ENCODE data around the gene TRPC4AP. TPM values are rescaled to one million over a fixed set of nuclear protein-coding genes. Genes with fewer than 3 reads are reported as not detected.

The TRPC4AP gene
- total RNA-seq, 1 donor from 2014 or later = 61.9 TPM

DNA sequence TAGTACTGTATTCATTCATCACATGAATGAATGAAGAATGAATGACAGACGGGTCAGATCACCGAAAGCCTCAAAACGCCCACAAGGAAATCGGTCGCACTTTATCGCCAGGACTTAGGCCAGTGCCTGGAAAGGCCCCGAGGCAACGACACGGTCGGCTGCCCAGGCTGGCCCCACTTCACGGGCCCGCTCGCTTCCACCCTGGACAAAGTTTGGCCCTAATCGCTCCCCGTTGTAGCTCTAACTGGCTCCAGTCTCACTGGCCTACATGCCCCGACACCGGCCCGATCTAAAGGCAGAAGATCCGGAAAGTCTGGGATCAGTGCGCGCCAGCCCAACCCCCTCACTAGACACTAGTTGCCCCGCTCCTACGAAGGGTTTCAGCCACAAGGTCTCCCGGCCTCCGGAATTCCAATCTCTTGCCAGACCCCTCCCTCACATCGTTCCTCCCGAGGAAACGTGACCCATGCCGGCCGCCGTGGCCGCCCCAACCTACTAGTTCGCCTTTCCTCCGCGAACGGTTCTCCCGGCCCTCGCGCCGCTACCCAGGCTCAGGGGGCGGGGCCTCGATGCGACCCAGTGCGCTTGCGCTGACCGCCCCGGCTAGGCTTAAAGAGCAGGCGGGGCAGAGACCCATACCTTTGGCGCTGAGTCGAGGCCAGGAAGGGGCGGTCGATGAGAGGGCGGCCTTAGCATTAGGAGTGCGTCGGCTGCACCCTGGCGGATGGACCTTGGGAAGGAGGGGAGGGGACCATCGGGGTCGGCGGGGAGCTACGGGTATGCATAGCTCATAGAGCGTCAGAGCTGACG lies 137.2 kb downstream of the TRPC4AP start, which contains the start of the genes GSS and MYH7B:
TSS of gene GSS (minus strand) at position 576 of the 810 bp plus-strand sequence. CDS start 3,954 bp downstream, outside the sequence.
TSS of gene MYH7B (plus strand) at position 638 of the 810 bp plus-strand sequence. CDS start 22,138 bp downstream, outside the sequence.
- H3K4me1 ChIP-seq = peaks cover 17% of the 10 kb centered on the region
- peak within 1 kb of the TSS; percentile 62 to 67 for H3K4me3 ChIP-seq
- DNase-seq (ENCODE audit: extremely low spot score in 2 of 2) = peak; percentile 97 to 98
- H3K27ac ChIP-seq = peak within 1 kb of the TSS; percentile 82
- intact Hi-C loops (cut with DNase I) = loop anchor here (2.0 kb wide), 1 partner anchor 81 kb away; no protein-coding TSS in a partner anchor
- H3K27me3 ChIP-seq = no peaks in the 10 kb centered on the region
- H3K9me3 ChIP-seq = no peaks in the 10 kb centered on the region
- H3K36me3 ChIP-seq = no peaks in the 10 kb centered on the region
- TF ChIP-seq, protein P1, sequence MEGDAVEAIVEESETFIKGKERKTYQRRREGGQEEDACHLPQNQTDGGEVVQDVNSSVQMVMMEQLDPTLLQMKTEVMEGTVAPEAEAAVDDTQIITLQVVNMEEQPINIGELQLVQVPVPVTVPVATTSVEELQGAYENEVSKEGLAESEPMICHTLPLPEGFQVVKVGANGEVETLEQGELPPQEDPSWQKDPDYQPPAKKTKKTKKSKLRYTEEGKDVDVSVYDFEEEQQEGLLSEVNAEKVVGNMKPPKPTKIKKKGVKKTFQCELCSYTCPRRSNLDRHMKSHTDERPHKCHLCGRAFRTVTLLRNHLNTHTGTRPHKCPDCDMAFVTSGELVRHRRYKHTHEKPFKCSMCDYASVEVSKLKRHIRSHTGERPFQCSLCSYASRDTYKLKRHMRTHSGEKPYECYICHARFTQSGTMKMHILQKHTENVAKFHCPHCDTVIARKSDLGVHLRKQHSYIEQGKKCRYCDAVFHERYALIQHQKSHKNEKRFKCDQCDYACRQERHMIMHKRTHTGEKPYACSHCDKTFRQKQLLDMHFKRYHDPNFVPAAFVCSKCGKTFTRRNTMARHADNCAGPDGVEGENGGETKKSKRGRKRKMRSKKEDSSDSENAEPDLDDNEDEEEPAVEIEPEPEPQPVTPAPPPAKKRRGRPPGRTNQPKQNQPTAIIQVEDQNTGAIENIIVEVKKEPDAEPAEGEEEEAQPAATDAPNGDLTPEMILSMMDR (IDR thresholded peaks at IDR 0.05) = peak; percentile 14 to 54 (median 51)
- peak in 1 of 2 donors; percentile 74 for TF ChIP-seq POLR2A (IDR thresholded peaks at IDR 0.05)
- TF ChIP-seq POLR2AphosphoS5 (IDR thresholded peaks at IDR 0.05; ENCODE audit: insufficient read depth in 1 of 2, low read depth in 1 of 2) = peak; percentile 96 to 99

DNA sequence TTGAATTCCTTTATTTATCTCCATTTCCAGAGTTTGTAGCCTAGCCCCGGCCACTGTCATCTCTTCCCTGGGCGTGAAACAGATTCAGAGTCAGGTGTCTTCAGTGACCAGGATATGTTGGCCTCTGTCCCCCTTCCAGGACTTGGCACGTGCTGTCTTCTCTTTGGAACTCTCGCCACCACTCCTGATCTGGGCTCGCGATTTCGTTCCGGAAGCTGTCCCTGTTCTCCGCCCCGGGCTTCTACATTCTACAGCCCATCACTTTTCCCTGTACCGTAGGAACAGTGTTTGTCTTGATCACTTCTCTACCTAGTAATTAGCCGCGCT lies 137.7 kb downstream of the TRPC4AP start:
- Histone ChIP-seq H3K36me3 (no peaks in the 10 kb centered on the region), H3K4me3 (peak overlapping the region; percentile 62 to 67), H3K9me3 (no peaks in the 10 kb centered on the region), H3K27ac (peak overlapping the region; percentile 82), H3K4me1 (peaks cover 17% of the 10 kb centered on the region), H3K27me3 (no peaks in the 10 kb centered on the region)
- no peak for DNase-seq (ENCODE audit: extremely low spot score in 2 of 2)
- intact Hi-C loops (cut with DNase I) = loop anchor here (2.0 kb wide), 1 partner anchor 80 kb away; no protein-coding TSS in a partner anchor
- TF ChIP-seq, protein P1 (IDR thresholded peaks at IDR 0.05) = no peak
- TF ChIP-seq POLR2A (IDR thresholded peaks at IDR 0.05) (no peak), POLR2AphosphoS5 (IDR thresholded peaks at IDR 0.05; ENCODE audit: insufficient read depth in 1 of 2, low read depth in 1 of 2) (no peak)

DNA sequence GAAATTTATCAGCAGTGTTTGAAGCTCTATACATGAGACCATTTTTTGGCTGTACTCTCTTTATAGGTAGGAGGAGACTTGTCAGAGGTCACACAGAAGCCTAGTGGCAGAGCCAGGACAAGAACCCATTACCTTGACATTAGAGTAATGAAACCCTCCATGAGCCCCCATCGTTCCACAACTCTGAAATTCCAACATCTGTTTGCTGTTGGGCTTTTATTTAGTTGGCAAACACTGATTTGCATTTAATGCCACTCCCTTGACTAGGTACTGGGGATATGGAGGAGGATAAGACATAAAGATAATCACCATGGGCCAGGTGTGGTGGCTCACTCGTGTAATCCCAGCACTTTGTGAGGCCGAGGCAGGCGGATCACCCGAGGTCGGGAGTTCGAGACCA lies 138.6 kb downstream of the TRPC4AP start:
- Histone ChIP-seq H3K27ac (no peak overlapping the region), H3K4me3 (no peak overlapping the region), H3K36me3 (no peaks in the 10 kb centered on the region), H3K4me1 (peaks cover 17% of the 10 kb centered on the region), H3K9me3 (no peaks in the 10 kb centered on the region), H3K27me3 (no peaks in the 10 kb centered on the region)
- DNase-seq (ENCODE audit: extremely low spot score in 2 of 2) = no peak
- intact Hi-C loops (cut with DNase I) = loop anchor here (2.0 kb wide), 1 partner anchor 79 kb away; no protein-coding TSS in a partner anchor
- TF ChIP-seq POLR2AphosphoS5 (IDR thresholded peaks at IDR 0.05; ENCODE audit: insufficient read depth in 1 of 2, low read depth in 1 of 2) (no peak), POLR2A (IDR thresholded peaks at IDR 0.05) (no peak)
- TF ChIP-seq, protein P1 (IDR thresholded peaks at IDR 0.05) = no peak

DNA sequence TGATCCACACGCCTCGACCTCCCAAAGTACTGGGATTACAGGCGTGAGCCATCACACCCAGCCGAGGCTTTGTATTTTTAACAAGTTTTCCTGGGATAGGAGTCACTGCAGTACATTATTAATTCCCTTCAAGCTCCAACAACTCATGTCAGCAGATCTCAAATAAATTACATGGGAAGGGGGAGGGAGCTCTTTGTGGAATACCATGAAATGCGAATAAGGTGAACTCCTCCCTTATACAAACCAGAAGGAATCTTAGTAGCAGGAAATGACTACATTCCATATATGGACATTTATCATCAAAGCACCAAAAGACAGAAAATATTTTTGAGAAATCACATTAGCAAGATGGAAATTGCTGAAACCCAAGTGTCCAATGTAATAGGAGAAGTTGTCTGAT lies 139.9 kb downstream of the TRPC4AP start:
- no peak overlapping the region for H3K27ac ChIP-seq
- DNase-seq (ENCODE audit: extremely low spot score in 2 of 2) = no peak
- intact Hi-C loops (cut with DNase I) = no loop called here
- no peaks in the 10 kb centered on the region for H3K9me3 ChIP-seq
- H3K4me3 ChIP-seq = no peak overlapping the region
- H3K36me3 ChIP-seq = no peaks in the 10 kb centered on the region
- H3K4me1 ChIP-seq = peaks cover 17% of the 10 kb centered on the region
- no peaks in the 10 kb centered on the region for H3K27me3 ChIP-seq
- TF ChIP-seq POLR2AphosphoS5 (IDR thresholded peaks at IDR 0.05; ENCODE audit: insufficient read depth in 1 of 2, low read depth in 1 of 2) (no peak), POLR2A (IDR thresholded peaks at IDR 0.05) (no peak)
- TF ChIP-seq, protein P1 (IDR thresholded peaks at IDR 0.05) = no peak

MicroRNA genes within 50 kb of the gene (microRNA counts, 767-probe panel; counts per million panel counts)
- 238 to 2,415 counts per million in 2 donors for microRNA hsa-miR-499a-3p
- microRNA hsa-miR-499a-5p = 238 to 261 counts per million in 2 donors
- microRNA hsa-miR-499b-3p = 238 to 261 counts per million in 2 donors
- 238 to 261 counts per million in 2 donors for microRNA hsa-miR-499b-5p

Small RNAs within 50 kb of the gene (microRNA-seq; reads per million reads assigned to microRNA genes)
- gene MIR499A (ENCODE audit: borderline number of aligned reads, borderline replicate concordance) = not detected
- gene MIR499B (ENCODE audit: borderline number of aligned reads, borderline replicate concordance) = not detected

Small RNAs within 50 kb of the gene (small RNA-seq; reads per million reads assigned to genes)
- gene MIR499A (not detected), gene RF00275 (not detected), gene RNU6-407P (not detected)

Other genes starting within 250 kb of the TRPC4AP start
- gene GGT7, start 220.0 kb downstream of the TRPC4AP start, total RNA-seq = 18.9 TPM
- 56.2 TPM for gene ACSS2, start 216.2 kb downstream of the TRPC4AP start, total RNA-seq
- gene GSS, start 137.0 kb downstream of the TRPC4AP start, total RNA-seq = 47.9 TPM
- gene MYH7B, start 136.9 kb downstream of the TRPC4AP start, total RNA-seq = under 0.01 TPM
- gene EDEM2, start 54.5 kb upstream of the TRPC4AP start, total RNA-seq = 12.8 TPM
- 104 TPM for gene PROCR, start 79.3 kb upstream of the TRPC4AP start, total RNA-seq
- gene MMP24, start 133.9 kb upstream of the TRPC4AP start, total RNA-seq = 0.98 TPM
- 36.8 TPM for gene MMP24OS, start 185.3 kb upstream of the TRPC4AP start, total RNA-seq
- gene EIF6, start 192.0 kb upstream of the TRPC4AP start, total RNA-seq = 124 TPM
- 16.9 TPM for gene FAM83C, start 199.6 kb upstream of the TRPC4AP start, total RNA-seq